ENCODE data around the gene TUB.

DNA sequence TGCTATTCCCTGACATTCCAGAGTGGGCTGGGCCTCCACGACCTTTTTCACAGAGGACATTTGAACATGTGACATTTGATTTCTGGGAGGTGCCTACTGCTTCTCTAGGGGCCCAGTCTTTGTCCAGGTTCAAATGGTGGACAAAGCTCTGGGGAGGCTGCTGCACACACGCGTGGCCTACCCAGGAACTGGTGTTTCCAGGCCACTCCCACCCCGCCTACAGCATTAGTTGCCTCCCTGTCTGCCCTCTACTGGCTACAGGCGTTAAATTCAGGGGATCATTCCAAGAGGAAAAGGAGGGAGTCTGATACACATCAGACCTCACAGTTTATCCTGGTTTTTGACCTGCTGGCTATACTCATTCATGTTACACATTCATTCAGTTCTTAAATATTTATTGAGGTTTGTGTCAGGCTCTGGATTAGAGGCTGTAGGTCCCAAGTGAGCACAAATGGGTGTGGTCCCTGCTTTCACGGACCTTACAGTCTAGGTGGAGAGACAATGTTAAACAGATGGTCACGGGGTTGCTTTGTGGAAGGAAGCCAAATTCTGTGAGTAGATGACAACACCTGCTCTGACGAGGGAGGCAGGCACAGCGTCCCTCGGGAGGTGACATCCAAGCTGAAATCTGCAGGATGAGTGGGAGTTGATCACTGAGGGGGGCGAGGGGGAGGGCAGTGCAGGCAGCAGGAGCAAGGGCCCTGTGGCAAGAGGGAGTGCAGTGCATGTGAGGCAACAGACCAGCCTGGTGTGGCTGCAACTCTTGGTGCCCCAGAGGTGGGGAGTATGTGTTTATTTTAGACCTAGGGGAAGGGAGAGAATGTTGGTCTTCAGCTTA is 11.8 kb downstream of the TUB start:
- TF ChIP-seq, protein P1, sequence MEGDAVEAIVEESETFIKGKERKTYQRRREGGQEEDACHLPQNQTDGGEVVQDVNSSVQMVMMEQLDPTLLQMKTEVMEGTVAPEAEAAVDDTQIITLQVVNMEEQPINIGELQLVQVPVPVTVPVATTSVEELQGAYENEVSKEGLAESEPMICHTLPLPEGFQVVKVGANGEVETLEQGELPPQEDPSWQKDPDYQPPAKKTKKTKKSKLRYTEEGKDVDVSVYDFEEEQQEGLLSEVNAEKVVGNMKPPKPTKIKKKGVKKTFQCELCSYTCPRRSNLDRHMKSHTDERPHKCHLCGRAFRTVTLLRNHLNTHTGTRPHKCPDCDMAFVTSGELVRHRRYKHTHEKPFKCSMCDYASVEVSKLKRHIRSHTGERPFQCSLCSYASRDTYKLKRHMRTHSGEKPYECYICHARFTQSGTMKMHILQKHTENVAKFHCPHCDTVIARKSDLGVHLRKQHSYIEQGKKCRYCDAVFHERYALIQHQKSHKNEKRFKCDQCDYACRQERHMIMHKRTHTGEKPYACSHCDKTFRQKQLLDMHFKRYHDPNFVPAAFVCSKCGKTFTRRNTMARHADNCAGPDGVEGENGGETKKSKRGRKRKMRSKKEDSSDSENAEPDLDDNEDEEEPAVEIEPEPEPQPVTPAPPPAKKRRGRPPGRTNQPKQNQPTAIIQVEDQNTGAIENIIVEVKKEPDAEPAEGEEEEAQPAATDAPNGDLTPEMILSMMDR (IDR thresholded peaks at IDR 0.05): peak in 6 of 7 experiments; percentile 45 to 73 (median 63)
- TF ChIP-seq POLR2A (IDR thresholded peaks at IDR 0.05): no peak

Measured in body of pancreas (tissue), 4 donors.